Activated naive CD4-positive, alpha-beta T cell treated with anti-CD3 and anti-CD28 coated beads, Interleukin-2, amount 50 U/mL, for 16 hours (primary cell): Measurements from ENCODE around the gene DSTYK.
"Not testable (repeated sequence)": the region's sequence is repeated elsewhere in the genome, so short reads cannot be mapped to it uniquely, and the experiment has no call there.

ENCODE experiments used
- DNase-seq: peaks from one replicate; pipeline ENCODE4 v3.0.0-alpha.2; 2020

Gene DSTYK

DNA sequence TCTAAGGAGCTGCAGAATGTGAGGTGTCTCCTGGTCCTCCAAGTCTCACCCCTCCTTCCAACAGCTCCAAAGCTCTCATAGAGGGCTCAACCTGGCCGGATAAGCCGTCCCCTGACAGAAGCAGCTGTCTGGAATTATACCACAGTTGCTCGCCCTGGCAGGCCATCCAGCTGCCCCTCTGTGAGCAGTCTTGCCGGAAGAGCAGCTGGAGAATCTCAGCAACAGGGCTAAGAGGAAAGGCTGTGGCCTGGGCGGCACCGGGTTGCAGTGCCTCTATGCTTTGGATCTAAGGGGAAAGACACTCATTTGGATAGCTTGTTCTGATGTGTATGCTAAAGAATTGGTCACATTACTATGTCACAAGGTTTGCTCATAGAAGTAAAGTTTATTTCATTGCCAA is 28.6 kb upstream of the DSTYK start:
- DNase-seq: no peak

- DNase-seq: no peak
Measured at GRCh38 chr1:205239078-205239477, 27.6 kb upstream of the DSTYK start.

DNA sequence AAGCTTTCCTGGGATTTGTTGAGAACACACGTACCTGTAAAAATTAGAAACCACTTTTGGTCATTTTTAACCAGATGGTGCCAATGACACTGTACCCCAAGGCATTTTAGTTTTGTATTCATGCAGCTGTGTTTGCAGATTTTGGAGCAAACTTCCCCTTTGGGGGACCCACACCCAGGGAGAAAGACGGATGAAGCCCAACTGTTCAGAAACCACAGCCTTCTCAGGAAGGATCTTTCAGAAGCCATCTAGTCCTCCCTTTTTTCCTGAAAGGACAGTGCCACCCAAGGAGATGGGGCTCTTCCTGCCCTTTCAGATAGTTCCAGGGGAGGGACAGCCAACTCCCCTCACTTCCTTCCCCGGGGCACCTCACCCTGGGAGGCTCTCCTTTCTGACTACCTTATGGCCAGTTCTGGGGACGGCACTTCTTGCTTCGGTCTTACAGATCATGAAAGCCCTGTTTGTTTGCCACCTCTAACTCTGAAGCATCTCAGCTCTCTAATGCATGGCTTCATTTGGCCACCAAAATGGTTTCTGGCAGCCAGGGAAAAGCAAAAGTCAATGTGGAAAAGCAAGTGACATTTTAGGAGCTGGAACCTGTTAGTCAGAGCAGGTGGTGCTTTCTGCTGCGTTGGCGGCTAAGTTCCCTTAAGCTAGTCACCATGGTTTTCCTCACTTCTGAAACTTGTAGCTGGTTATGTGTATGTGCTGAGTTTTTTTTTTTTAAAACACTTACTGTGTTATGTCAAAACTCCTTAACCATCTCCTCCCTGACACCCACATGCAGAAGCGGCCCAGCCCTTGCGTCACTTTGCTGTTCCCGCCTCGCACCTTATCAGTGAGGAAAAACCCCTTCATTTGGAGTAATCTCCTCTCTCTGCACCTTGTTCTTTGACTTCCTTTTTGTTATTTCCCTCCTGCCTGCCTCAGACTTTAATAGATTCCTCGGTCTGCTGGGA is 26.3 kb upstream of the DSTYK start:
- peak; percentile 63 for DNase-seq

- DNase-seq: no peak
Measured at GRCh38 chr1:205236951-205237475, 25.5 kb upstream of the DSTYK start.

GRCh38 chr1:205236526-205236925 is 25.0 kb upstream of the DSTYK start:
- DNase-seq: no peak

DNA sequence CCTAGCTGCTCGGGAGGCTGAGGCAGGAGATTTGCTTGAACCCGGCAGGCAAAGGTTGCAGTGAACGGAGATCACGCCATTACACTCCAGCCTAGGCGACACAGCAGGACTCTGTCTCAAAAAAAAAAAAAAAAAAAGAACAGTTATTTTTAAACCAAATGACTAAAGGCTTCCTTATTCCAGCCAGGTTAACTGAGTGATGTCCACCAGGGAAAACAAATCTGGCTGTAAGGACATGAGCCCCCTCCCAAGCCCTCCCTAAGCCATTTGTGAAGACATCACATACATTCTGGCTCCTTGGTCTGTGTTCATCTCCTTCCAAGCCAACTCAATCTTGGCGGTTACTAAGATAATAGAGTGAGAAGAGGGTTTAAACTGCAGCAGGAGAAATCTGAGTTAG is 24.4 kb upstream of the DSTYK start:
- DNase-seq: no peak

DNA sequence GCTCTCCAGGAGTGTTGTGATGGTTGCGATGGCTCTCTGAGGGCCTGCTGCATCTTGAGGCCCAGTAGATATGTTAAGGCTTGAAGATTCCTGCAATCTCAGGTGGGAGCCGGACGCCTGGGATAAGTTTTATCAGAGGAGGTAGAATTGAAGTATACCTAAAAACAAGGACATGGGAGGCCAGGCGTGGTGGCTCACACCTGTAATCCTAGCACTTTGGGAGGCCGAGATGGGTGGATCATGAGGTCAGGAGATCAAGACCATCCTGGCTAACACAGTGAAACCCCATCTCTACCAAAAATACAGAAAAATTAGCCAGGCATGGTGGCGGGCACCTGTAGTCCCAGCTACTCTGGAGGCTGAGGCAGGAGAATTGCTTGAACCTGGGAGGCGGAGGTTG is 22.5 kb upstream of the DSTYK start:
- DNase-seq: not testable (repeated sequence)

DNA sequence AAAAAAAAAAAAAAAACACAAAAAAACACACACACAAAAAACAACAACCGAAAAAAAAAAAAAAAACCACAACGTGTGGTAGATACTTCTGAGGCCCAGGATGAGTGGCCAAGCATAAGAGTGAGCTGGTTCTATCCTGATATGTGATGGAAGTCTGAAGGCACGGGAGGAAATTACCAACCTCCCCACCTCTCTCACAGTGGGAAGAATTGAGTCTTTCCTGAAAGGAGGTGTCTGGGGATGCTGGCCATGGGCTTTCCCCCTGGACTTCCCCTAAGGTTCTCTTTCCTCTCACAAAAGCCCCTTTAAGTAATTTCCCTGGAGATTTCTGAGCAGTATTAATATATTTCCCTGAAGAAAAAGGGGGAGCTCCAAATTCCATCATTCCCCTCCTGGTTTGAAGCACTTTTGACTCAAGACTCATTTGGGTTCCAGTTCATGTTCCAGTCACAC is 21.5 kb upstream of the DSTYK start:
- no peak for DNase-seq

- no peak for DNase-seq
Measured at GRCh38 chr1:205232127-205232820, 20.8 kb upstream of the DSTYK start.

DNA sequence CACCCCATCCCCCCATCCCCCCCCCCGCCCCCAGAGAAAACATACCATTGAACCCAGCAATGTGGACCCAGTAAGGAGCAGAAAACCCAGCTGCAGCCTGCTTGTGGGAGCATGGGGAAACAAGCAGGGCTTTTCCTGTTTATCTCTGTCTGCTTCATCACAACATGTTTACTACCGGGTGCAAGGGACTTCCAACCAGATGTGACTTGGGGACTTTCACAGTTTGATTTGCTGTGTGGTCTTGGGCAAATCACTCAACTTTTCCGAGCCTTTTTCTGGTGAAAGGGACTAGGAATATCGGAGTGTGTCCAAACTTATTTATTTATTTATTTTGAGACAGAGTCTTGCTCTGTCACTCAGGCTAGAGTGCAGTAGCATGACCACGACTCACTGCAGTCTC is 19.5 kb upstream of the DSTYK start:
- DNase-seq: no peak

DNA sequence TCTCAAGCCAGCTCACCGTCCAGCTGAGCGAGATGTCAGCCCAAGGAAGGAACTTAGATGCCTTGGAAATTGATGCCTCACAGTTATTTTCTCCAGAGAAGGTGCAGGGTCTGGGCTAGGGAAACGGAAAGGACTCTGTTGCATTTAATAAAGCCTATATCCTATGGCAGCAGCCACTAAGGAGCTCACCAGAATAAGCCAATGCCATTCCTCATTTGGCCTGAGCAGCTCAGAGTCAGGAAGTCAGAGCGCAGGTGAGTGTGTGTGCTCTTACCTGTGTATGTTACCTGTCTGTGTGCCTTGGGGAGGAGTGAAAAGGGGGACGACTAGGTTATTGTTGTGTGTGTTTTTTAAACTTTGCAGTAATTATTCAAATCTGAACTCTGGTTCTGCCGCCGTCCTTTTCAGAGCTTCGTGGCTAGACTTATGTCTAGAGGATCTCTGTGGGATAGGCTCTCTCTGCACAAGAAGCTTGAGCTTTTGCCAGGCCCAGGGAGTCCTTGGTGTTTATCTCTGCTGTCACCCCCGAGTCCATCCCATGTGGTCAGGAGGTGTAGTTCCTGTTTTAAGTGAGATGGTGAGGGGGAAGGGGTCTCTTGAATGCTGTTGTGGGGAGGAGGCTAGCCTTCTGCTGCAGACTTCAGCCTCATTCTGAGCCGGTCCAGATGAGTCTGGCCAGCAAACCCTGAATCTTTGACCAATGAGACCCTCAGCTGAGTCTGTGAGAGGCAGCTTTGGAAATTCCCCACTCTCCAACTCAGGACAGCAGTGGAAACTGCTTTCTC is 18.6 kb upstream of the DSTYK start:
- DNase-seq: no peak

- peak; percentile 72 for DNase-seq
Measured at GRCh38 chr1:205229399-205229871, 17.9 kb upstream of the DSTYK start.

- DNase-seq: no peak
Measured at GRCh38 chr1:205228093-205228521, 16.6 kb upstream of the DSTYK start.

DNA sequence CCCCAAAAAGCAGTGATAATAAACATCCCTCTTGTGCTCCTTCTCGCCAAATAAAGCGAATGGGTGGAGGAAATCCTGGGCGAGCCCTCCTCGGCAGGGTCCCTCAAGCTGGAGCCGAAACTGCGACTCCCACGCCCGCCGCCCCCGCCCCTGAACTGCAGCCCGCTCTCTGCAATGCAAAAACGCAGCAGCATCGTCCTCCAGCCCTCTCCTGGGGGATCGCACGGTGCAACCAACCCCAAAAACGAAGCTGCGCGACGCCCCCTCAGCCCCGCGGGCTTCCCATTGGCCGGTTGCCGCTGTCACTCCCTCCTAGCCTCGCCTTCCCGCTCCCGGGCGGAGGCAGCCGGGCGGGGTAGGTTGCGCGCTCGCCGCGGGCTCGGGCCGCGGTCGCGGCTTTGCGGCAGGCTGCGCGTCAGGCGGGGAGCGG is 16.1 kb upstream of the DSTYK start, which contains the start of gene TMCC2:
Gene TMCC2, plus strand, starts transcription at position 363 of the 430 bp plus-strand sequence. CDS start 619 bp downstream, outside the sequence.
- peak; percentile 82 for DNase-seq

DNA sequence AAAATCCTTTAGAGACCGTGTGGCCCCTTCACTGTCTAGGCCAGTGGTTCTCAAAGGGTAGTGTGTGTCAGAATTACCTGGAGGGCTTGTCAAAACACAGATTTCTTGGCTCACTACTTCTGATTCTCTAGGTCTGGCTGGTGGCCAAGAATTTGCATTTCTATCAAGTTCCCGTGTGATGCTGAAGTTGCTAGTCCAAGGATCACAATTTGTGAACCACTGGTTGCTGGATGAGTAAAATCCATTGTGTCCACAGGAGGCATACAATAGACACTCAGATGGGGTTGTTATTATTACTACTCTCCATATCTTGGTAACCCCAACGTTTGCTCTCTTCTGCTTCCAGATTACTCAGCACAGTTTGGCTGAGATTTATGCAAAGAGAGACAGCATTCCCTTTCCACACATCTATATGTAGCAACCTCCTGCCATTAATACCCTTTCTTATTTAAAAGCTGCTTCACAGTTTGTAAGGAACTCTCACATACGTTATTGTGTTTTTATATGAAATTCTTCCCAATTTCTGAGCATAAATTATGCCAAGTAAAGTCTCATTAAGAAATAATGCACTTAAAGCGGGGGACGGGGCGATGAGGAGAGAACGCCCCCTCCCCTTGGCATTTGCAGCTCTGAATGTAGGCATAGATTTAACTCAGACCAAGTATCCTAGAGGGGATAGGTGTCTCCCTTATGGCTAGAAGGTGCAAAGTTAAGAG is 15.5 kb upstream of the DSTYK start:
- DNase-seq: no peak

- DNase-seq: no peak
Measured at GRCh38 chr1:205225901-205226765, 14.6 kb upstream of the DSTYK start.

DNA sequence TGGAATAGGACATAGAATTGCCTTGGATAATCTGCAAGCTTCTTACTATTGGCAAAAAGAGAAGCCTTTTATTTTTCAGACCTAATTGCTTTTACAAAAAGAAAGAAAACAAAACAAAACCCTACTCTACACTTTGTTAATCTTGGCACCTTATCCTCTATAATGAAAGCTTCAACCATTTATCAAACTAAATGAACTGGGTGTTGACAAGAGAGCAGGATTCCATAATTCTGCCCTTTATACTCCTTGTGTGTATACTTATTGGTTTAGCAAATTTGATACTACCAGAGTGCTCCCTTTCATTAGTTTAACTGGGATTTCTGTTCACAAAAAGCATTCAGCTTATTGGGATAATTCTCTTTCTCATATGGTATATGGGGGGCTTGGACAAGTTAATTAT is 13.2 kb upstream of the DSTYK start:
- no peak for DNase-seq

GRCh38 chr1:205220421-205220820 is 8.9 kb upstream of the DSTYK start:
- no peak for DNase-seq

DNA sequence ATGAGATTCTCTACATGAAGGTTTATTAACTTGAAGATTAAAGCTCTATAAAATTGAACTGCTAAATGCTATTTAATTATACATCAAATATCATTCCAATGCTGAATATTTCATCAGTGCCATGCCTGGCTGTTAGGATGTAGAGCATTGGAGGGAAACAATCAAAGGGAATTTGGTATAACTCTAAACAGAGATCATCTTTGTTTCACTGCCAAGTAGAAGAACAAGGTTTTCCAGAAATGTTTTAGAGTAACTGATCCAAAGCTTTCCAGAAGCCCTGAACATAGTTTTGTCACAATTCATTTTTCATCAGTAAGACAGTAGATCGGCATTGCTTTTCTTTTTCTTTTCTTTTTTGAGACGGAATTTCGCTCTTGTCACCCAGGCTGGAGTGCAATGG is 5.9 kb upstream of the DSTYK start:
- no peak for DNase-seq

- DNase-seq: no peak
Measured at GRCh38 chr1:205216588-205216987, 5.1 kb upstream of the DSTYK start.

DNA sequence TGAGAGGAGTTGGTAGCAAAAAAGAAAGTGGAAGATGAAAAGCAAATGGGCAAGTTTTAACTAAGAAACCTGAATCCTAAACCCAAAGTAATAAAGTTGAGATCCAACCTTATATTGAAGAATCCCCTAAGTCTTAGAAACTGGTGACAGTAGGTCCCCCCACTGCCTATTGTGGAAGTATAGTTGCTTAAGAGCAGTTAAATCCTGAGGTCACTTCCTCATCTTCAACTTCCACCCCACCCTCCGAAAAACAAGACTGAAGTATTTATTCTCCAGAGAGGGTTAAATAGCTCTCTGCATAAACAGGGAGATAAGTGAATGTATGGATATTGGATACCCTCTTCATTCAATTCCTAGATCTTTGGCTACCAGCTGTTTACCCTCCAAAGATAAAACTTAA is 3.3 kb upstream of the DSTYK start:
- DNase-seq: no peak
